Fibroblast of lung (primary cell): Measurements from ENCODE around the gene FAM168B. TPM values are rescaled to one million over a fixed set of nuclear protein-coding genes. Genes with fewer than 3 reads are reported as not detected.

Source experiments
- DNase-seq, 2 donors: peaks; one replicate each; pipeline versions ENCODE4 v3.0.0 to v3.0.0-alpha.2; 2010; ENCODE audit warnings: low read depth in 2 of 2
- H2AFZ ChIP-seq: 2 replicates; pipeline ENCODE4 v1.5.1; 2012; ENCODE audit warnings: low read length, control low read depth, inconsistent platforms
- H3K27ac ChIP-seq: 2 replicates; pipeline ENCODE4 v1.5.1; 2011; ENCODE audit warnings: low read length, control low read depth; ENCODE audit not compliant: insufficient read depth
- H3K27me3 ChIP-seq: 2 replicates; pipeline ENCODE4 v1.5.1; 2011; ENCODE audit warnings: mild to moderate bottlenecking, low read length; ENCODE audit not compliant: control insufficient read depth, insufficient read depth
- H3K36me3 ChIP-seq: 2 replicates; pipeline ENCODE4 v1.5.1; 2011; ENCODE audit warnings: low read length; ENCODE audit not compliant: control insufficient read depth, insufficient read depth
- H3K4me1 ChIP-seq: 2 replicates; pipeline ENCODE4 v1.5.1; 2011; ENCODE audit warnings: low read length; ENCODE audit not compliant: control insufficient read depth, insufficient read depth; ENCODE audit errors: extremely low read depth
- H3K4me2 ChIP-seq: 2 replicates; pipeline ENCODE4 v1.5.1; 2011; ENCODE audit warnings: low read length, control low read depth; ENCODE audit not compliant: insufficient read depth; ENCODE audit errors: extremely low read depth
- H3K4me3 ChIP-seq, 4 experiments: fragments of 200-600 bp in 1 of 4; sonication (generic) in 1 of 4; replicated peaks in 1 of 4; 2 replicates each; pipeline ENCODE4 v1.5.1; 2011 to 2016; ENCODE audit warnings: low read length in 4 of 4, low read depth in 3 of 4, mild to moderate bottlenecking in 3 of 4, control low read depth in 2 of 4, inconsistent platforms in 1 of 4, mixed read lengths in 1 of 4; ENCODE audit not compliant: insufficient read depth in 1 of 4; ENCODE audit errors: control extremely low read depth in 1 of 4
- H3K79me2 ChIP-seq: 2 replicates; pipeline ENCODE4 v1.5.1; 2012; ENCODE audit warnings: mild to moderate bottlenecking, low read length, inconsistent platforms; ENCODE audit not compliant: control insufficient read depth, insufficient read depth
- H3K9ac ChIP-seq: 2 replicates; pipeline ENCODE4 v1.5.1; 2011; ENCODE audit warnings: mild to moderate bottlenecking, low read length, control low read depth; ENCODE audit not compliant: insufficient read depth
- H3K9me3 ChIP-seq: 2 replicates; pipeline ENCODE4 v1.5.1; 2012; ENCODE audit warnings: low read depth, low read length; ENCODE audit not compliant: control insufficient read depth, insufficient read depth
- H4K20me1 ChIP-seq: 2 replicates; pipeline ENCODE4 v1.5.1; 2011; ENCODE audit warnings: low read length; ENCODE audit not compliant: control insufficient read depth, insufficient read depth; ENCODE audit errors: extremely low read depth
- EZH2 ChIP-seq: IDR thresholded peaks from 2 replicates; pipeline ENCODE4 v1.5.1; 2012; ENCODE audit warnings: low read length, control low read depth, mild to moderate bottlenecking; ENCODE audit errors: missing control alignments
- polyA plus RNA-seq, 2 donors: library from polyadenylated mRNA; depleted of rRNA in 1 of 2; stranded (reverse) in 1 of 2; unstranded in 1 of 2; fragments of >200 nt; gene quantifications; 2 replicates each; pipeline ENCODE4 v1.2.1, GENCODE V29; 2011 to 2012; ENCODE audit warnings: missing spikeins in 1 of 2
- total RNA-seq: library from RNA; depleted of rRNA; stranded (reverse); fragments of >200 nt; gene quantifications from 2 replicates; pipeline ENCODE4 v1.2.1, GENCODE V29; 2014
- TF ChIP-seq, protein P1 (sequence below), 2 donors: IDR thresholded peaks in 1 of 2; conservative IDR thresholded peaks in 1 of 2; 1 replicate in 1 of 2; 2 replicates in 1 of 2; pipeline ENCODE4 v1.5.1; 2011 to 2012; ENCODE audit warnings: low read length in 2 of 2, control low read depth in 1 of 2, inconsistent platforms in 1 of 2, low read depth in 1 of 2, mild to moderate bottlenecking in 1 of 2

FAM168B gene
- total and polyA plus RNA-seq, 2 donors (not counting 1 experiment from before 2014, with no cell fraction given) = 71.2 to 87.8 TPM

DNA sequence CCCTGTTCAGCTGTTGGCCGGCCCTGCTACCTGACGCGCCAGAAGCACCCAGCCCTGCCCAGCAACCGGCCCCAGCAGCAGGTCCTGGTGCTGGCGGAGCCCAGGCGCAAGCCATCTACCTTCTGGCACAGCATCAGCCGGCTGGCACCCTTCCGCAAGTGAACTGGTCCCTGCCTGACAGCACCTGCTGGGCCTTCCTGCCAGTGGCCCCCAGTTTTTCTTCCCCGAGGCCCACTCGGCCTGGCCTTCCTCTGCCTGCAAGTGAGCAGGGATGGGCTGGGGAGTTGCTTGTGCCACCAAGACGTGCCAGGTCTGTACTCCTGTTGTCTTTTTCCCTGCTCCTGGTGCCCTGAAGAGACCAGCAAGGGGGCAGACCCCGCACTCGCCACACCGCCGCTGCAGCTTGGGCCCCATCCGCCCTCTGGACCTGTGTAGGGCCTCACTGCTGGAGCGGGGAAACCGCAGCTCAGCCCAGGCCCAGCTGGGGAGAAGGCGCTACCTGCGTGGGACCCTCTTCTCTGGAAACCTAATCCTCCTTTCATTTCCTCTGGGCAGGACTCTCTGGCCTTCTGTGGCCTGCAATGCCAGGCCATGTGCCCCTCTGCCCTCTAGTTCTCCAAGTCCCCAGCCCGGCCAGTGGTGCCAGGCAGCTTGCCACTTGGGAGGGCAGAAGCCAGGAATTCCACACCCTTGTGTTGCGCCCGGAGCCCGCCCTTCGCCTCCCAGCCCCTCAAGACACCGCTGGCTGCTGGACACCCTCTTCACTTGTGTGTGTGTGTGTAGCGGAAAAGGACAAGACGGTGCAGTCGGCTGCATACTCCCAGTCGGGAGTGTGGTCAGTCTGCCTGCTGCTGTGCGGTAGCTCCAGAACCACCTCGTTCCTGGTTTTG lies 47.0 kb downstream of the FAM168B start:
- no peaks in the 10 kb centered on the region for H3K9me3 ChIP-seq
- H3K4me3 ChIP-seq = no peak overlapping the region
- no peak overlapping the region for H3K27ac ChIP-seq
- no peaks in the 10 kb centered on the region for H3K27me3 ChIP-seq
- DNase-seq = no peak
- H3K9ac ChIP-seq = no peak overlapping the region
- H3K36me3 ChIP-seq = peaks cover 15% of the 10 kb centered on the region
- no peak overlapping the region for H2AFZ ChIP-seq
- no peaks in the 10 kb centered on the region for H4K20me1 ChIP-seq
- H3K4me1 ChIP-seq = no peaks in the 10 kb centered on the region
- H3K79me2 ChIP-seq = no peaks in the 10 kb centered on the region
- no peak for TF ChIP-seq EZH2
- TF ChIP-seq, protein P1, sequence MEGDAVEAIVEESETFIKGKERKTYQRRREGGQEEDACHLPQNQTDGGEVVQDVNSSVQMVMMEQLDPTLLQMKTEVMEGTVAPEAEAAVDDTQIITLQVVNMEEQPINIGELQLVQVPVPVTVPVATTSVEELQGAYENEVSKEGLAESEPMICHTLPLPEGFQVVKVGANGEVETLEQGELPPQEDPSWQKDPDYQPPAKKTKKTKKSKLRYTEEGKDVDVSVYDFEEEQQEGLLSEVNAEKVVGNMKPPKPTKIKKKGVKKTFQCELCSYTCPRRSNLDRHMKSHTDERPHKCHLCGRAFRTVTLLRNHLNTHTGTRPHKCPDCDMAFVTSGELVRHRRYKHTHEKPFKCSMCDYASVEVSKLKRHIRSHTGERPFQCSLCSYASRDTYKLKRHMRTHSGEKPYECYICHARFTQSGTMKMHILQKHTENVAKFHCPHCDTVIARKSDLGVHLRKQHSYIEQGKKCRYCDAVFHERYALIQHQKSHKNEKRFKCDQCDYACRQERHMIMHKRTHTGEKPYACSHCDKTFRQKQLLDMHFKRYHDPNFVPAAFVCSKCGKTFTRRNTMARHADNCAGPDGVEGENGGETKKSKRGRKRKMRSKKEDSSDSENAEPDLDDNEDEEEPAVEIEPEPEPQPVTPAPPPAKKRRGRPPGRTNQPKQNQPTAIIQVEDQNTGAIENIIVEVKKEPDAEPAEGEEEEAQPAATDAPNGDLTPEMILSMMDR (conservative IDR thresholded peaks at IDR 0.05 in 1 of 2, IDR thresholded peaks at IDR 0.05 in 1 of 2; ENCODE audit: low read depth in 1 of 2, low read length in 2 of 2) = no peak
- H3K4me2 ChIP-seq = no peak overlapping the region

DNA sequence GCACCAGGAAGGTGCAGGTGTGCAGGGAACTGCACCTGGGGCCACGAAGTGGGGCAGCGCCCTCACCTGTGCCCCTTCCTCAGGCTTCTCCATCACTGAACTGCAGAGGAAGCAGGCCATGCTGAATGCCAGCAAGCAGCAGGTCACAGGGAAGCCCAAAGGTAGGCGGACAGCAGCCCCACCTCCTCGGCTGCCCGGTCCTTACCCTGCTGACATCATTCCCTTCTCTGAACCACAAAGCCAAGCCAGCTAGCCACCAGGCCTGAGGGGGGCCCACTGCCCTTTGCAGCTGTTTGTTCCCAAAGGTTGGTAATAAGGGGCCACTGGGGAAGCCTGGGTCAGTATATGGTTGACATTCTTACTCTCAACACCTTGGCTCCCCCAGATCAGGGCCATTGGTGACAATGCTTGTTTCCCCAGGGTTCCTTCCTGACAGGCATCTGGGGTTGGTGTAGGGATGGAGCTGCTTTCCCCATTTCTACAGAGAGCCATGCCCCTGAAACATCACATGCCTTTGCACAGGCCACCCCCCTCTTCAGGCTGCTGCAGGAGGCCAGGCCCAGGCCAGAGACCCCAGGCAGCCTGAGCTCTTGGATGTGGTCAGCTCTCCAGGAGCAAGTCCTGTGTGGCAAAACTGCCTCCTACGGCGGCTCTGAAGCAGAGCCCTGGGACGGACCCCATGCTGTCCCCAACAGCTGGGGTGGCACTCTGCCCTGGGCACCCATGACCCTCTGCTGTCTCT lies 47.8 kb downstream of the FAM168B start:
- H4K20me1 ChIP-seq = no peaks in the 10 kb centered on the region
- no peak overlapping the region for H3K4me3 ChIP-seq
- no peaks in the 10 kb centered on the region for H3K27me3 ChIP-seq
- H3K4me1 ChIP-seq = no peaks in the 10 kb centered on the region
- no peak for DNase-seq
- no peaks in the 10 kb centered on the region for H3K79me2 ChIP-seq
- H3K36me3 ChIP-seq = peaks cover 13% of the 10 kb centered on the region
- no peak for TF ChIP-seq EZH2
- TF ChIP-seq, protein P1 (conservative IDR thresholded peaks at IDR 0.05 in 1 of 2, IDR thresholded peaks at IDR 0.05 in 1 of 2; ENCODE audit: low read depth in 1 of 2, low read length in 2 of 2) = no peak
- no peak overlapping the region for H3K4me2 ChIP-seq
- no peaks in the 10 kb centered on the region for H3K9me3 ChIP-seq
- no peak overlapping the region for H3K9ac ChIP-seq
- no peak overlapping the region for H2AFZ ChIP-seq
- no peak overlapping the region for H3K27ac ChIP-seq

DNA sequence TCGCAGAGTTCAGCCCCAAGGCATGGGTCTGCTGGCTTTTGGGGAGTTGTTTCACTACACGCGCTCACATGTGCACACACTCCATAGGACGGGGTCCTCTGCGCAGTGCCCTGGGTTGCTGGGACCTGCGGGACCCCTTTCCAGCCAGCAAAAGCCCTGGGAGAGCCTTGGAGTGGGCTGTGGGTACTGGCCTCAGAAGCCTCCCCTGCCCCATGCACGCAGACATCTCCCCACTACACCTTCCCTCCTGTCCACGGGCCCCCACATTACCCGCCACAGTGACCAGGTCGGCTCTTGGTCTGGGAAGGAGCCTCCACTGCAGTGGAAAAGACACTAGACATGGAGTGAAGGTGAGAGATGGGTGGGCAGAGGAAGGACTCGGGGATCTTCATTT lies 48.5 kb downstream of the FAM168B start:
- Histone ChIP-seq H3K4me1 (no peaks in the 10 kb centered on the region), H3K27me3 (no peaks in the 10 kb centered on the region), H4K20me1 (no peaks in the 10 kb centered on the region), H3K9ac (no peak overlapping the region), H3K79me2 (no peaks in the 10 kb centered on the region), H2AFZ (no peak overlapping the region), H3K27ac (no peak overlapping the region), H3K9me3 (no peaks in the 10 kb centered on the region), H3K4me3 (no peak overlapping the region), H3K36me3 (peaks cover 13% of the 10 kb centered on the region), H3K4me2 (no peak overlapping the region)
- DNase-seq = no peak
- TF ChIP-seq EZH2 = no peak
- TF ChIP-seq, protein P1 (conservative IDR thresholded peaks at IDR 0.05 in 1 of 2, IDR thresholded peaks at IDR 0.05 in 1 of 2; ENCODE audit: low read depth in 1 of 2, low read length in 2 of 2) = no peak
